Measurements from ENCODE around the gene NEURL4. TPM values are rescaled to one million over a fixed set of nuclear protein-coding genes. Genes with fewer than 3 reads are reported as not detected.

Gene NEURL4
- total and polyA plus RNA-seq, 2 donors (not counting 1 experiment from before 2014, with no cell fraction given) = 54.6 to 85.2 TPM

- no peaks in the 10 kb centered on the region for H3K27me3 ChIP-seq (replicated peaks in 1 of 4; ENCODE audit: control extremely low read depth in 1 of 4, control insufficient read depth in 3 of 4, insufficient read depth in 4 of 4, low read length in 3 of 4)
- no peak overlapping the region for H3K9ac ChIP-seq (ENCODE audit: low read length)
- TF ChIP-seq EZH2 (IDR thresholded peaks at IDR 0.05; ENCODE audit: borderline replicate concordance, insufficient read depth, low read depth, low read length, poor library complexity, severe bottlenecking) (no peak), CTCF (IDR thresholded peaks at IDR 0.05) (no peak)
- ATAC-seq (ENCODE audit: low read depth) = no peak
- Mint-ChIP-seq H3K27me3 (no peaks in the 10 kb centered on the region), H3K27ac (no peak overlapping the region), H3K9me3 (ENCODE audit: insufficient read depth) (no peaks in the 10 kb centered on the region), H3K4me1 (peaks cover 27% of the 10 kb centered on the region), H3K4me3 (no peak overlapping the region)
- H4K20me1 ChIP-seq (ENCODE audit: control insufficient read depth, insufficient read depth, low read length, poor library complexity, severe bottlenecking) = peaks cover 16% of the 10 kb centered on the region
- H3K4me3 ChIP-seq (ENCODE audit: control extremely low read depth in 1 of 5, extremely low read depth in 1 of 5, insufficient read depth in 1 of 5, low read depth in 2 of 5, low read length in 4 of 5) = no peak overlapping the region
- peaks cover 17 to 19% of the 10 kb centered on the region in 2 donors for H3K4me1 ChIP-seq (ENCODE audit: control insufficient read depth in 2 of 2, insufficient read depth in 2 of 2, low read length in 2 of 2)
- 95% methylated on average over 13 of the region's 13 CpGs for WGBS (ENCODE audit: insufficient coverage)
- peaks cover 0 to 67% of the 10 kb centered on the region in 2 experiments for H3K36me3 ChIP-seq (replicated peaks in 1 of 2; ENCODE audit: control extremely low read depth in 1 of 2, control insufficient read depth in 1 of 2, extremely low read depth in 1 of 2, insufficient read depth in 2 of 2, low read length in 1 of 2)
- H3K9me3 ChIP-seq (ENCODE audit: control extremely low read depth in 1 of 3, control insufficient read depth in 2 of 3, insufficient read depth in 1 of 3, low read length in 2 of 3) = no peaks in the 10 kb centered on the region
- DNase-seq = no peak
- H3K79me2 ChIP-seq (ENCODE audit: control insufficient read depth, insufficient read depth, low read length) = peaks cover 36% of the 10 kb centered on the region
- H2AFZ ChIP-seq (ENCODE audit: insufficient read depth, low read depth, low read length, poor library complexity, severe bottlenecking) = no peak overlapping the region
- intact Hi-C loops (cut with micrococcal nuclease) = no loop called here
- POLR2A ChIA-PET = interaction anchor here (1.3 kb wide), 1 partner anchor 8 kb away, joined by 4 read pairs; no protein-coding TSS in a partner anchor
- CTCF ChIA-PET = interaction anchor here (1.0 kb wide), 2 partner anchors 15 to 22 kb away, joined by 3 to 4 read pairs; no protein-coding TSS in a partner anchor
- no peak overlapping the region for H3K4me2 ChIP-seq (replicated peaks; ENCODE audit: low read depth, low read length, poor library complexity, severe bottlenecking)
- H3K27ac ChIP-seq (ENCODE audit: low read length in 2 of 2) = no peak overlapping the region
Measured at GRCh38 chr17:7318121-7318860, 10.8 kb downstream of the NEURL4 start.

All from B cell (primary cell).